GM21619 (cell line): Measurements from ENCODE around the gene C6orf136.
A peak's percentile ranks its signal among the peaks of the same experiment; 100 is the strongest.

Experiments
- ATAC-seq: cut with Tn5 transposase; IDR thresholded peaks from one replicate; pipeline ENCODE4 v1.9.1; 2021; ENCODE audit not compliant: unreplicated experiment

Gene C6orf136, protein sequence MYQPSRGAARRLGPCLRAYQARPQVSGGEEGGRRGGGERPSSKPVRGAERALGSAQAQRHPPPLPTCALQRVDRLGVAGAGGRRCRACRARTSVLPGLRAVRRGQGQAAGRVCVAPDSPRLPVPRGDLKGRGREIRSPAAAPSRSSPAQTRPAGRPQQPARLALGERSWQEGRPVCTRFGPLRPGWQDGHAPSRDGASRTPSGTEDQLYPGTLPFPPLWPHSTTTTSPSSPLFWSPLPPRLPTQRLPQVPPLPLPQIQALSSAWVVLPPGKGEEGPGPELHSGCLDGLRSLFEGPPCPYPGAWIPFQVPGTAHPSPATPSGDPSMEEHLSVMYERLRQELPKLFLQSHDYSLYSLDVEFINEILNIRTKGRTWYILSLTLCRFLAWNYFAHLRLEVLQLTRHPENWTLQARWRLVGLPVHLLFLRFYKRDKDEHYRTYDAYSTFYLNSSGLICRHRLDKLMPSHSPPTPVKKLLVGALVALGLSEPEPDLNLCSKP

GRCh38 chr6:30646450-30647241 lies at the start of gene C6orf136:
C6orf136 (plus strand) TSS chr6:30647133; CDS start chr6:30647232, 99 bp downstream.
- ATAC-seq = peak; percentile 42

GRCh38 chr6:30597315-30598144 lies 49.4 kb upstream of the C6orf136 start:
- peak; percentile 71 for ATAC-seq

DNA sequence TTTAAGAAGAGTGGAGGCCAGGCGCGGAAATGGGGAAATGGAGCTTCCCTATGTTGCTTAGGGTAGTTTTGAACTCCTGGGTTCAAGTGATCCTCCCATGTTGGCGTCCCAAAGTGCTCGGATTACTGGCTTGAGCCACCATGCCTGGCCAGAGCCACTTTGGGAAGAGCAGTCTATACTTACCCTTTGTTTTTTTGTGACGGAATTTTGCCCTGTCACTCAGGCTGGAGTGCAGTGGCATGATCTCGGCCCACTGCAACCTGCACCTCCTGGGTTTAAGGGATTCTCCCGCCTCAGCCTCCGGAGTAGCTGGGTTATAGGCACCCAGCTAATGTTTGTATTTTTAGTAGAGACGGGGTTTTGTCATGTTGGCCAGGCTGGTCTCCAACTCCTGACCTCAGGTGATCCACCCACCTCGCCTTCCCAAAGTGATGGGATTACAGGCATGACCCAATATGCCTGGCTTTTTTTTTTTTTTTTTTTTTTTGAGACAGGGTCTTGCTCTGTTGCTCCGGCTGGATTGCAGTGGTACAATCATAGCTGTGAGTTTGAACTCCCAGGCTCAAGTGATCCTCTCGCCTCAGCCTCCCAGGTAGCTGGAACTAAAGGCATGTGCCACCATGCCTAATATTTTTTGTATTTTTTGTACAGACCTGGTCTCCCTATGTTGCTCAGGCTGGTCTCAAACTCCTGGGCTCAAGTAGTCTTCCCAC lies 47.9 kb upstream of the C6orf136 start:
- ATAC-seq = no peak

- no peak for ATAC-seq
Measured at GRCh38 chr6:30599625-30600324, 47.2 kb upstream of the C6orf136 start.

- no peak for ATAC-seq
Measured at GRCh38 chr6:30600451-30600961, 46.4 kb upstream of the C6orf136 start.

DNA sequence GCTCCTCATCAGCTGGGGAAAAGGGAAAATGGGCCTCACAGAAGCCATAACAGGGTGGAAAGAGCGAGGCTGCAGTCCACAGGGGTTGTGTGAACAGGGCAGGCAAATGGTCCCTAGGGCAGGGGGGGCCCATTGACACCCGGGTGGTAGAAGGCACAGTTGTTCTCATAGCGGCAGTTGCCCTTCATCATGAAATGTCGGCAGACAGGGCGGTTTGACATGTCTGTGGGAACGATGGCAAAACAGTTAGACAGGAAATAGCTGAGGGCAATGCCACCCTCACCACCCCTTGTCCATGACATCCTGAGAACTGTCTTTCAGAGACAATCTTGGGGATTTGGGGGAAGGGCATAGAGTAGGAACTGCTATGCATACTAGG lies 45.5 kb upstream of the C6orf136 start:
- ATAC-seq = no peak

- no peak for ATAC-seq
Measured at GRCh38 chr6:30601815-30602641, 44.9 kb upstream of the C6orf136 start.

DNA sequence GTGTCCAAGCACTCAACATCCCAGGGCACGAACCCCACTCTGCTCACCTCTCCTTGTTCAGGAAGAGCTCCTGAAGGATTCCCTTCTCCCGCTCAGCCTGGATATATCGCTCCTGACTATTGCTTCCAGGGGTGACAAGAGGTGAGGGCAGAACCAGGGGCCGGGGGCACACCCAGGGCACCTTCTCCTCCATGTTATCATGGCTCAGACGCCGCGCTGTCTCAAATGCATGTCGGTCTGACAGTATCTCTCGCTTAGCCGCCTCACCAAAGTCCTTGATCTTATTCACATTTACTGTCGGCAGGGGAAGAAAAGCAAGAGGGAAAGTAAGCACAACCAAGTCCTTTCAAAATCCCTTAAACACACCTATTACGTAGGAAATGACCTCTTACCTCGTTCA lies 43.0 kb upstream of the C6orf136 start:
- no peak for ATAC-seq

GRCh38 chr6:30610065-30610464 lies 36.9 kb upstream of the C6orf136 start:
- ATAC-seq = no peak

DNA sequence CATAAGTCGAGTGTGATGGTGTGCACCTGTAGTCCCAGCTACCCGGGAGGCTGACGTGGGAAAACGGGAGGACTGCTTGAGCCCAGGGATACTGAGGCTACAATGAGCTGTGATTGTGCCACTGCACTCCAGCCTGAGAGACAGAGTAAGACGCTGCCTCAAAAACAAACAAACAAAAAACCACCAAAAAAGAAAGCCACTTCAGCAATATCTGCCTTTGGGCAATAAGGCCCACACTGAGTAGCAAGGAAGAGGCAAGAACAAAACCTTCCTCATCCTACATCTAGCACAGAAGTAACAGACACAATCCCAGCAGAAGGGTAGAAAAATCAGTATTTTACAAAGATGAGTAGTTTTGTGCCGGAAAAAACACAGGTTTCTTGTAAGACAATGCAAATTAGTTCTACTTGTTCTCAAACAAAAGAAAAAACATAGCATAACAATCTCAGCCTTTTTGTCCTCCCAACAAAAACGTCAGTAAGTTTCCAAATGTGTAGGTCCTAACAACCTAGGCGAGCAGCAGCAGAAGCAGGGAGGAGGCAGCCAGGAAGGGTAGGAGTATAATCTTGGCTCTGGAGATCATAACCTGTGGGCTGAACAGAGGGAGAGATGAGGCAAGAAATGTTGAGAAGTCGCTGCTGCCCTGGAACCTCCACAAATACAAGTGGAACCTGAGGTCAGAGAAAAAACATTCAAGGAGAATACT lies 35.6 kb upstream of the C6orf136 start:
- ATAC-seq = no peak

- no peak for ATAC-seq
Measured at GRCh38 chr6:30611856-30612194, 35.1 kb upstream of the C6orf136 start.

DNA sequence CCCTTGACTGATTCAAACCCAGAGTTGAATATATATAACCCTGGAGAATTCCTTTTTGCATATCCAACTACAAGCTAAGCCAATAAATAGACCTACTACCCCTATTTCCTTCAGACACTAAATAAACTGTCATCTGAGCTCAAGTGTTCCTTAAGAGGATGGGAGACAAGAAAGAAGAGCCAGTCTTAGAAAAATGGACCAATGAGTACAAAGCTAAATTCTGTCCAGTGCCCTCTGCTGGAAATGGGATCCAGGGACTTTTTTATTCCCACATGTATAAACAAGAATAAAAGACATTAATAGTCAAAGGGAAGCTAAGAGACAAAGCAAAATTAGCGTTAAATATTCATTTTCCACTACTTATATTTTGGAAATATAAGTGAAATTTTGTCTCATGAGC lies 34.7 kb upstream of the C6orf136 start:
- ATAC-seq = no peak

DNA sequence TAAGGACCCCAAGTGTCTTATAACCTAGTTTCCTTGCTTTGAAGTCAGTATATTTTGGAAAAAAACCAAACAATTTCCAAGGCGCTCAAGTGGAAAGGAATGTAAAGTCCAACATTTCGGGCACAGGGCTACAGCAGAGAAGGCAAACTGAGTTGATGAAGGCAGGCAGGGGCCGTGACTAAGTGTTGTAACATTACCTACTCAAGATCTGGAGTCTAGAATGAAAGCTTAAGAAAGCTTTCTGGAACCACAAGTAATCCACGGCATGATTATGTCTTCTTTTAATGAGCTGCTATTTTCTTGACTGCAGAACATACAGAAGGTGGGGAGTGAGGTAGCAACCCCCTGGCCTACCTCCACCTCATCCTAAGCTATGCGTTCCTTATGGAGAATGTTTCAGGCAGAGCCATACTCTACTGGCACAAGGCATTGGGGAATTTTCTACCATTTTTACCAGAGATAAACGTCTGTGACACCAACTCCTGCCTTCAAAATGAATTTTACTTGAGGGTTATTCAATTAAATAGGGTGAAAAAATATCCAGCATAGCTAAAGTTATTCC lies 34.2 kb upstream of the C6orf136 start:
- no peak for ATAC-seq

DNA sequence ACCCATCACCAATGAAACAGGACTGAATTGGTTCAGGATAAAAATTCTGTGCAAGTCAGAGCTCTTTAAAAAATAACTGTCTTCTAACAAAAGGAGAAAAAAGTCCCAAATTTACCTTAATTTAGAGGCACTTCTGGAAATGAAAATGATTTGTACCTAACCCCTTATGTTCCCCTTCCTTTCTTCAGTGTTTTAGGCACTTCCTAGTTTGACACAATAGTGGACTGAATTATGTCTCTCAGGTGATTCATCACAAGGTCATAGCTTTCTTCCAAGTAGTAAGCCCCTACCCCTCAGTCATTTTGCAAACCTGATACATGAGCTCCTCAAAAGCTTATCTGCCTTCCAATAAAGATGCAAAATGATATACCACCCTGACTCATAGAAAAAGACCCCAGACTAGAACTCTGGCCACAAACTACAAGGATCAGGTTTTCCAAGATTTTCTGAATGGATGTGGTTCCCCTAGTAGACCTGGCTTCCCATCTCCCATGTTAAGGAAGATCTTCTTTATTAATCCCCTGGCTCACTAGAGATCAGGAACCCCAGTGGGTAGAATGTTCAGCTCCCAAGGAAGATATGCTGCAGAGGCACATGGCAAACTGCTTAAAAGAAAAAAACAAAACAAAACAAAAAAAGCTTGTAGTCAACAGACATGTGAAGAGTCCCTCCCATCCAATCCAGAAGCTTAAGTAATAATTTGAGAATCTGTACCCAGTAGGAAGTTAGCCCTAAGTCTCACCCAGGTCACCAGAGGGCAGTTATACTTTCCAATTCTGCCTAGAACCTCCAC lies 33.5 kb upstream of the C6orf136 start:
- ATAC-seq = no peak

- ATAC-seq = no peak
Measured at GRCh38 chr6:30614044-30614842, 32.7 kb upstream of the C6orf136 start.

GRCh38 chr6:30614843-30615218 lies 32.1 kb upstream of the C6orf136 start:
- ATAC-seq = peak; percentile 42
